HG02973 (cell line): ENCODE data around the gene TENT4B.

Source experiments
- ATAC-seq: cut with Tn5 transposase; IDR thresholded peaks from one replicate; pipeline ENCODE4 v1.9.1; 2021; ENCODE audit warnings: moderate library complexity; ENCODE audit not compliant: unreplicated experiment

Gene TENT4B

GRCh38 chr16:50192386-50193050 lies 39.4 kb downstream of the TENT4B start:
- no peak for ATAC-seq

- ATAC-seq: no peak
Measured at GRCh38 chr16:50193594-50193993, 40.5 kb downstream of the TENT4B start.

- no peak for ATAC-seq
Measured at GRCh38 chr16:50195276-50195675, 42.2 kb downstream of the TENT4B start.

GRCh38 chr16:50195756-50196155 lies 42.6 kb downstream of the TENT4B start:
- ATAC-seq: no peak

- no peak for ATAC-seq
Measured at GRCh38 chr16:50197582-50197981, 44.5 kb downstream of the TENT4B start.

GRCh38 chr16:50198802-50199403 lies 45.8 kb downstream of the TENT4B start:
- ATAC-seq: no peak

GRCh38 chr16:50201787-50202186 lies 48.7 kb downstream of the TENT4B start:
- ATAC-seq: no peak

GRCh38 chr16:50202926-50203624 lies 50.0 kb downstream of the TENT4B start:
- no peak for ATAC-seq

- ATAC-seq: no peak
Measured at GRCh38 chr16:50203681-50204080, 50.6 kb downstream of the TENT4B start.

GRCh38 chr16:50204453-50205108 lies 51.5 kb downstream of the TENT4B start:
- ATAC-seq: no peak

GRCh38 chr16:50207652-50208051 lies 54.5 kb downstream of the TENT4B start:
- no peak for ATAC-seq

GRCh38 chr16:50208460-50208931 lies 55.4 kb downstream of the TENT4B start:
- no peak for ATAC-seq

GRCh38 chr16:50209546-50210265 lies 56.6 kb downstream of the TENT4B start:
- ATAC-seq: no peak

- ATAC-seq: peak; percentile 91
Measured at GRCh38 chr16:50210266-50211038, 57.3 kb downstream of the TENT4B start.

- no peak for ATAC-seq
Measured at GRCh38 chr16:50213939-50214519, 60.9 kb downstream of the TENT4B start.

- ATAC-seq: no peak
Measured at GRCh38 chr16:50215680-50216079, 62.6 kb downstream of the TENT4B start.

- no peak for ATAC-seq
Measured at GRCh38 chr16:50216231-50216630, 63.1 kb downstream of the TENT4B start.

- ATAC-seq: no peak
Measured at GRCh38 chr16:50219402-50219975, 66.4 kb downstream of the TENT4B start.

GRCh38 chr16:50224286-50224685 lies 71.2 kb downstream of the TENT4B start:
- no peak for ATAC-seq
